ENCODE results near the gene CDKAL1.

Gene CDKAL1

GRCh38 chr6:20833881-20834515 lies 299.7 kb downstream of the CDKAL1 start:
- DNase-seq, result no peak

DNA sequence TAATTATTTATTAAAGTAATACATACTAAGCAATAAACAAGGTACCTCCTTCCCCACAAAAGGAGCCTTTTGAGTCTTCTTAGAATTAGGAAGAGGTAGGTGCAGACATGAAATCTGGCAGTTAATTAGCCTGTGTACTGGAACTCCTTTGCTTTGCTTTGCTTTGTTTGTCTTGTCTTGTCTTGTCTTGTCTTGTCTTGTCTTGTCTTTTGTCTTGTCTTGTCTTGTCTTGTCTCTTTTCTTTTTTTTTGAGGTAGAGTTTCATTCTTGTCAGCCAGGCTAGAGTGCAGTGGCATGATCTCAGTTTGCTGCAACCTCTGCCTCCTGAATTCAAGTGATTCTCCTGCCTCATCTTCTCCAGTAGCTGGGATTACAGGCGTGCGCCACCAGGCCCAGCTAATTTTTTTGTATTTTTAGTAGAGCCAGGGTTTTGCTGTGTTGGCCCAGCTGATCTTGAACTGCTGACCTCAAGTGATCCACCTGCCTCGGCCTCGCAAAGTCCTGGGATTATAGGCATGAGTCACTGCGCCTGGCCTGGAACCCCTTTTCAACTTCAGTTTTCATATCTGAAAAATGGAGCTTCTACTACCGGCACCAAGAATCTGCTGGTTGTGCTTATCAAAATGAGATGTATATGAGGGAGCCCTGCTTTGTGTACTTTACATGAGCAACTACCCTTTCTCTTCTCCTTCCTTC lies 301.2 kb downstream of the CDKAL1 start:
- no peak for DNase-seq

- DNase-seq, result no peak
These were observed 302.9 kb downstream of the CDKAL1 start for GRCh38 chr6:20837189-20837588.

- no peak for DNase-seq
These were observed 303.9 kb downstream of the CDKAL1 start for GRCh38 chr6:20838113-20838512.

GRCh38 chr6:20839630-20840029 lies 305.4 kb downstream of the CDKAL1 start:
- DNase-seq, result no peak

DNA sequence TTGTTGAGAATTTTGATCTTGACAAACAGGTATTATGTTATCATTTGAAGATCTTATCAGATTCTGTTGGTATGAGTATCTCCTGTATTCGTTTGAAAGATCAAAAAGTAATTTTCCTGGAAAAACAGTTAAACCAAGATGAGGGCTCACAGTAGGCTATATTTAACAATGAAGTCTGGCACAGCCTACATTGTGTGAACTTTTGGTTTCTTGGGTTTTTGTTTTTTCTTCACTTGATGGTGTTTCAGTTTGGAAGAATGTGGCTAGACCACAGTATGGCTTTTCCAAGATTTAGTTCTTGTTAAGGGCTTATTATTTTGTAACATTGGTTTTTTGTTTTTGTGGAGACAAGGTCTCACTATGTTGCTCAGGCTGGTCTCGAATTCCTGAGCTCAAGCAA lies 306.4 kb downstream of the CDKAL1 start:
- no peak for DNase-seq

DNA sequence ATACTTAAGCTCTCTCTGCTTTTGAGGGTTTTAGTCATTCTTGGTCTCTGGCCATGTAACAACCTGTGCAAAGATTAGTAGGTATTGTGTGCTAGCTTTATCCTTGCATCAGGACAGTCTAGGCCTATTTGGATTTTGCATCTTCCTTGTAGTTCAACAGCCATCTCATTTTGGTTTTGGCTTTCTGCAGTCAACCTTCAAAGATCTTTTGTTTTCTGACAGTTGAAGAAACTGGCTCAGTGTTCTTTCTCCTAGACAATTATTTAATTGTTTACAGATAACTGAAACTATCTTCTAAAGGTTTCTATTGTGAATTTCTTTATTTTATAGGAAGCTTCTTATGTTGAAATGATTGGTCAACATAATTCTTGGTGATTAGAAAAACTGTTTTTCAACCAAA lies 307.5 kb downstream of the CDKAL1 start:
- DNase-seq, result peak in 1 of 56 donors; percentile 16

DNA sequence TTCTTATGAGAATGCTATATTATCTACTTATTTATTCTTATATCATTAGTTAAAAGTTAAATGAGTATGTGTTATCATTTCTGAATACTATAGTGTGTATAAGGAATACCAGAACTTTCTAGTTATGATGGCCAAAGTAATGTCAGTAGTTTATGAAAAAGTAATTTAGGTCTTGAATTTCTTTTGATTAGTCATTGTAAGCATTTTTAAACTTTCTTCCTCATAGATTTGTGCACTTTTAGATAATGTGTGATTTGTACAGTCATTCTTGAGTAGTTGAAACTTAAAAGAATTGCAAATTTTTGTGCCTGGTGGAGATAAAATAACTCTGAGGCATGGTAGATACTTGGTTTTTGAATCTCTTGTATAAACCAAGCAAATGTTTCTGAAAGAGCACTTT lies 311.3 kb downstream of the CDKAL1 start:
- DNase-seq, result no peak

DNA sequence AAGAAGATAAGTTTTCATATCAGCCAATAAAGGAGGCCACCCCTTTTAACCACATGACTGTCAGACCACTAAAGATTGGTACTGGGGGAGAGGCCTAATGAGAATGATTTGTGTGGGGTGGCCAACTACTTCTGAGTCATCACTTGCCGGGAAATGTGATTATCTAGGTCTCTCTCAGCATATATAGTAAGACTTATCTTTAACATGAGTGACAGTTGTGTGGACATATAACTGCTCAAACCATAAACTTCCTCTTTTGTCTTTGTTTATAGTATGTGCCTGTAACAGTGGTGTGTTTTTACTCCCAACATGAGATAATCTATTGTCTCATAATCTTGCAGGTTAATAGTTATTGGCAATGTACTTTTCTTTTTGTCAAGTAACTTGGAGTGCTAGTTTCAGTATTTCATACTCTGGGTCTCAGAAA lies 312.4 kb downstream of the CDKAL1 start:
- DNase-seq, result no peak

DNA sequence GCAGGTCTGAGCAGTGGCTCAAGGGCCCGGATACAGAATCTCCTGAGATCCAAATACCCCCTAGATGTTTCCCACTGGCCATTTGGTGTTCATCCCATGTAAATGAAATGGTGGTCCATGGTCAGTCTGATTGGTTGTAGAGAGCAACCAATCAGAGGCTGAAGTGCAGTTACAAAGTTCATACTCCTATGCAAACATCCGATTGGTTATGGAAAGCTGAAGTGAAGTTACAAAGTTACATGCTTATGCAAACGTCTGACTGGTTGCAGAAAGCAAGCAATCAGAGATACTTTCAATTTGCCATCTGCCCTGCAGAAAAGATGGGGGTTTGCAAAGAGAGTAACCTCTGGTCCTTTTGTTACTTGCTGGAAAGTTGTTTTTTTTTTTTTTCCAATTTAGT lies 313.6 kb downstream of the CDKAL1 start:
- no peak for DNase-seq

GRCh38 chr6:20850686-20851416 lies 316.6 kb downstream of the CDKAL1 start:
- DNase-seq, result no peak

- no peak for DNase-seq
These were observed 317.5 kb downstream of the CDKAL1 start for GRCh38 chr6:20851795-20852194.

GRCh38 chr6:20853828-20854227 lies 319.6 kb downstream of the CDKAL1 start:
- DNase-seq, result no peak

DNA sequence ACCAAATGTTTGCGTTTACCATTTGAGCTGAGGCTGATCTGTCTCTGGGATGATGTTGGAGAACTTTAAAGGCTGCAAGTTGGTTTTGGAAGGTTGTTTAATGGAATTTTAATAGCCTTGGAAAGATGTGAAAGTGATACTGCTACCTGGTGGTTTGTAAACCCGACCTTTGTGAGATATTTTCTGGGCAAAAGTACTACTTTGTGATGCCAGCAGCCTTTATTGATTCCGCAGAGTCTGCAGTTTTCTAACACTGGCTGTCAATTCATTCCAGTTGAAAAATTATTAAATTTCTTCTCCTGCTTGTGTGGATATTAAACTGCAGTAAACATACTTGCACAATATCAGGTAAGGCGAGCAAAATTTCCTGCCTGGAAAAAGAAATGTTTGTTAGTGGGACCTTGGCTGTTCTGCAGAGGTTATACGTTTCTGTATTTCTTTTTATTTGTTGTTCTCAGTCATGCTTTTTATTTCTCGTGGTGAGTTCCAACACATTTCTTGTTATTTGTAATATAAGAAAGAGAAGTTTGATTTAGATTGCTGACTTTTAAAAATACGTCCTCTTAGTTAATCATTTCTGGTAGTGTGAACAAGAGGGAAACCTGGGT lies 322.5 kb downstream of the CDKAL1 start:
- no peak for DNase-seq

DNA sequence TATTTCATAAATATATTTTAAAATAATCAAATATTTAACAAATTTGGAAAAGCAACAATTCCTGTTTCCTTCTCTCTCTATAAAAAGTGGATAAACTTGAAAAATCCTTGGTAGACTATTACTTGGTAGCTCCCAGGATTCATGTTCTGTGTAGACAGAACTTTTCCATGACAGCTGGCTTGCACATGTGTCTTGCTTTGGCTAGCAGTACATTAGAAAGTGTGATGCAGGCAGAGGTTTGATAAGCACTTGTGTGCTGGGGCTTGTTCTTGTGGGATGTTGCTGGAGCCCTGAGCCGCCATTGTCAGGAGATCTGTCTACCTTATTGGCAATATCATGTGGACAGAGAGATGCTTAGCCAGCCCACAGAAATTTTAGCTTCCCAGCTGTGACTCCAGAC lies 327.2 kb downstream of the CDKAL1 start:
- no peak for DNase-seq

DNA sequence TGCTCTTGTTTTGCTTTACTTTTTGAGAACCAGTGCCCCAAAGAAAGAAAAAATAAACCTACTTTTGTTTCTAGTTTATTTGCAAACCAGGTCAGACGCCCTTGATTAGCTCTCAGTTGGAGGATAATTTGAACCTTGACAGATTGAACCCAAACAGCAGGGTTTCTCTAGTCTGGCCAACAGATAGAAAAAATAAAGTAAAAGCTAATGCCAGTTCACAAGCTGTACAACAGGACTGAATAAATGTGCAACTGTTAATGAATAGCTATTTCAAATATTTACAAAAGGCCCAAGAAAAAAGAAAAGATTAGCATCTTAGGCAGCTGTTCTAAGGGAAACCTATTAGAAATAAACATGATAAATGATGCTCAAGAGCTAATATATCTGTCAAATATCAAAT lies 331.8 kb downstream of the CDKAL1 start:
- DNase-seq, result no peak

GRCh38 chr6:20866935-20867703 lies 332.9 kb downstream of the CDKAL1 start:
- DNase-seq, result no peak

GRCh38 chr6:20868397-20869096 lies 334.3 kb downstream of the CDKAL1 start:
- DNase-seq, result peak in 1 of 56 donors; percentile 3

DNA sequence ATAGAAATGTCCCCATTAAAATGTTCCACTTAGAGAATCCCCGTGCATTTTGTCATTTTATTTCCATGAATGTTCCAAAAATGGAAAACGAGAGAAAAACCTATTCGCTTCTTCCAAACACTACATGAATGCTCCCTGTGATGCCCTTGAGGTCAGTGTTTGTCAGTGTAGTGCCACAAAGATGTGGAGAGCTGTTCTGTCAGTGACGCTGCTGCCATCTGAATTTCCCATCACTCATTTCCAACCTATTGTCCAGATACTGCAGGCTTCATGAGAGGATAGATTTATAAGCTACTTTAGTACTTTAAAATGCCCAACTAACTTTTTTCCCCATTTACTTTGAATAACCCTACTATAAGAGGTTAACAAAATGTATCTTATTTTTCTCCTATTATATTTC lies 335.8 kb downstream of the CDKAL1 start:
- no peak for DNase-seq

DNA sequence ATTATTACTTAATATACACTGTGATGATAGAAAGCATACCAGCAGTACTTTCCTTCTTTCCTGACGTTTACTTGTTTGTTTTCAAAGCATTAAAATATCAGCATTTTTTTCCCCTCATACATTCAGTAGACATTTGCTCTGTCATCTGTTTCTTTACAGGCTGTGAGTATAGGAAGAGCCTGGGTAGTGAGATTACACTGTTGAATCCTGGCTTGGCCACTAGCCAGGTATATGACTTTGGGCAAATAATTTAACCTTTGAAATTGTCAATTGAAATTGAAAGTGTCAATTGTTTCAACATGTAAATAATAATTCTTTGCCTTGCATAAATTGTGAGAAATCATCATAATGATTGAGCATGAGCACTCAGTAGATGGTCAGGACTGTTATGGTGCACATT lies 336.2 kb downstream of the CDKAL1 start:
- DNase-seq, result no peak
